NB4 (cell line): Measurements from ENCODE around the gene GPATCH4.

ENCODE experiments used
- DNase-seq: peaks from one replicate; pipeline ENCODE4 v3.0.0; 2010; ENCODE audit warnings: low read depth
- H3K4me3 ChIP-seq: one replicate; pipeline ENCODE4 v1.5.1; 2011; ENCODE audit warnings: mild to moderate bottlenecking, low read depth, low read length, moderate library complexity
- MYC ChIP-seq: IDR thresholded peaks from 2 replicates; pipeline ENCODE4 v1.6.1; 2011; ENCODE audit warnings: low read depth, low read length
- POLR2A ChIP-seq: IDR thresholded peaks from 2 replicates; pipeline ENCODE4 v1.6.1; 2011; ENCODE audit warnings: mild to moderate bottlenecking; ENCODE audit not compliant: insufficient read length; ENCODE audit errors: extremely low read depth
- TF ChIP-seq, protein P1 (sequence below): IDR thresholded peaks from 2 replicates; pipeline ENCODE4 v1.6.1; 2011; ENCODE audit warnings: low read depth, low read length
- TF ChIP-seq, protein P2 (sequence below): IDR thresholded peaks from one replicate; pipeline ENCODE4 v1.5.1; 2012; ENCODE audit warnings: low read depth, low read length

Gene GPATCH4

DNA sequence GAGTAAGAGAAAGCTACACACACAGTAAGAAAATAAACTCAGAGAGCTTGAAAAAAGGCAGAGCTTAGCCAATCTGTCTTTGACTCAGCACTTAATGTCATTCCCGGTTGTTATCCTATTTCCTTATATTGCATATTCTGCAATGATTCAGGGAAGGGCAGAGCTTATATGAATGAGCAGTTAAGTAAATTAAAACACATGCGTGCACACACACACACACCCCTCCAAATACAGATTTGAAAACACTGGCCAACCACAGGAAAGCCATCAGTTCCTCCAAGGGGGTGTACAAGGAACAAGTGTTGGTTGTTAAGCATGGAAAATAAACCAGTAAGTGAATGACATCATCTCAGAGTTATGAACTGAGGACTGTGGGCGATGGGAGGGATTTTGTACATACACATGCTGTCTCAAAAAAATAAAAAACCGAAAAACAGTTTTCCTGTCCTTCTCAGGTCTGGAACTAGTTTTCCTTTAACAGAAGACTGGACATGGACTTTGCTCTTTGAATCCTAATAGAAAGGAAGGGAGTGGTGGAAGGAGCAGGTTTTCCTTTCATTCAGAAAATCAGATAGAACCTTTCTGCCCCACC, 29.9 kb downstream of the GPATCH4 start:
- peak; percentile 41 for DNase-seq
- H3K4me3 ChIP-seq = peak overlapping the region; percentile 73
- TF ChIP-seq MYC (no peak), POLR2A (no peak)
- TF ChIP-seq, protein P1, sequence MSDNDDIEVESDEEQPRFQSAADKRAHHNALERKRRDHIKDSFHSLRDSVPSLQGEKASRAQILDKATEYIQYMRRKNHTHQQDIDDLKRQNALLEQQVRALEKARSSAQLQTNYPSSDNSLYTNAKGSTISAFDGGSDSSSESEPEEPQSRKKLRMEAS = no peak
- TF ChIP-seq, protein P2, sequence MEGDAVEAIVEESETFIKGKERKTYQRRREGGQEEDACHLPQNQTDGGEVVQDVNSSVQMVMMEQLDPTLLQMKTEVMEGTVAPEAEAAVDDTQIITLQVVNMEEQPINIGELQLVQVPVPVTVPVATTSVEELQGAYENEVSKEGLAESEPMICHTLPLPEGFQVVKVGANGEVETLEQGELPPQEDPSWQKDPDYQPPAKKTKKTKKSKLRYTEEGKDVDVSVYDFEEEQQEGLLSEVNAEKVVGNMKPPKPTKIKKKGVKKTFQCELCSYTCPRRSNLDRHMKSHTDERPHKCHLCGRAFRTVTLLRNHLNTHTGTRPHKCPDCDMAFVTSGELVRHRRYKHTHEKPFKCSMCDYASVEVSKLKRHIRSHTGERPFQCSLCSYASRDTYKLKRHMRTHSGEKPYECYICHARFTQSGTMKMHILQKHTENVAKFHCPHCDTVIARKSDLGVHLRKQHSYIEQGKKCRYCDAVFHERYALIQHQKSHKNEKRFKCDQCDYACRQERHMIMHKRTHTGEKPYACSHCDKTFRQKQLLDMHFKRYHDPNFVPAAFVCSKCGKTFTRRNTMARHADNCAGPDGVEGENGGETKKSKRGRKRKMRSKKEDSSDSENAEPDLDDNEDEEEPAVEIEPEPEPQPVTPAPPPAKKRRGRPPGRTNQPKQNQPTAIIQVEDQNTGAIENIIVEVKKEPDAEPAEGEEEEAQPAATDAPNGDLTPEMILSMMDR = no peak

DNA sequence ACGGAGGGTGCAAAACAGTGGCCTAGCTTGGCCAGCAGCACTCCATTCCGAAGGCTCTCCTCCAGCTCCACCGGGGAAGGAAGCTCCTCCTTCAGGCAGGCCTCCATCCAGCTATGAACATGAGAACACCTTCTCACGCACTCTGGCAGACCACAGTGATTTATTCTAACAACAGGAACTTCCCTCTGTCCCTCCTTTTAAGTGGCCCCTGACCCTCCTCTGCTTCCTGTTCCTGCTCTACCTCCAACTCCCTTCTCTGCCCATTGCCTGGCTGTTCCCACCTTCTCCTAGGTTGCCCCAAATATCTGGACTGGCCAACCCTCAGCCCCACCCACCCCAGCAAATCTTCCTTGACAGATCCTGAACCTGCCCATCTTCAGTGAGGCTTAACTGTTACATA, 34.8 kb downstream of the GPATCH4 start:
- TF ChIP-seq, protein P1 = no peak
- TF ChIP-seq POLR2A = no peak
- TF ChIP-seq MYC = no peak
- TF ChIP-seq, protein P2 = no peak
- no peak for DNase-seq
- H3K4me3 ChIP-seq = no peak overlapping the region

DNA sequence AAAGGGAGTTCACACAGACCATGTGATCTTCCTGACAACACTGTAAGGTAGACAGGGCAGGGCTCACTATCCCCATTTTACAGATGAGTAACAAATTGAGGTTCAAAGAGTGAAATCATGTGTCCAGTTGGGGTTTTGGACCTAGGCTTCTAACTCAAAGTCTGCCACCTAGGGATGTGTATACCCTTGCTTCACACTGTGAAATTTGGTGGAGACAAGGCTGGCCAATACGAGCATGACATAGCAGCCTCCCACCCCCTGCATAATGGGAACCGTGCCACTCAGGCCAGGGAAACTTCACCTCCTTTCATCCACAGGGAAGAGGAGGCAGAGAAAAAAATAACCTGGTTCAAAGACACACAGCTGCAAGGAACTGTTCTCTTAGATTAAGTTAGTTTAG, 35.8 kb downstream of the GPATCH4 start:
- H3K4me3 ChIP-seq = no peak overlapping the region
- DNase-seq = no peak
- TF ChIP-seq POLR2A = no peak
- no peak for TF ChIP-seq MYC
- TF ChIP-seq, protein P1 = no peak
- TF ChIP-seq, protein P2 = no peak

DNA sequence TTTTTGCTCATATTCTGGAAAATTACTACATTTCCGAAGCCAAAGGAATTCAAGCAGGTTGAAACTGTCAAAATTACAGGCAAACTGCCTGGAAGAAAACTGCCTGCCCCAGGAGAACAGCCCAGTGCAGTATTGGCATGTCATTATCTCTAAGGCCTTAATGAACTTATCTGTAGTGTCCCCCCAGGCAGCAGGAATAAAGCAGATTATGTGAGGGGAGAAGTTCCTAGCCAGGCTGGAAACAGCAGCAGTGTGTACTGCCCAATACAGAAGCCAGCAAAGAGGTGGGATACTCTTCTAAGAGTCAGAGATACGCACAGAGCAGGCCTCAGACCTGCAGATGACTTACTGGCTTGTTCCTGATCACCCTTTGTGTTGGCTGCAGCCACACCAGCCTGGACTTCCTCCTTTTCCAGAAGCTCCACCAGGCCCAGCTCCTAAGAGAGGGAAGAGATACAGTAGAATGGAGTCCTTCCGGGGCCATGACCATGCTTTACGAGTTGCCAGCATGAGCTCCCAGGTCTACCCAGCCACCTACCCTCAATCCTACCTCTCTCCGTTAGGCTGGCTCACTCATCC, 40.6 kb downstream of the GPATCH4 start:
- H3K4me3 ChIP-seq = no peak overlapping the region
- TF ChIP-seq, protein P2 = no peak
- TF ChIP-seq, protein P1 = no peak
- no peak for TF ChIP-seq MYC
- TF ChIP-seq POLR2A = no peak
- DNase-seq = no peak

DNA sequence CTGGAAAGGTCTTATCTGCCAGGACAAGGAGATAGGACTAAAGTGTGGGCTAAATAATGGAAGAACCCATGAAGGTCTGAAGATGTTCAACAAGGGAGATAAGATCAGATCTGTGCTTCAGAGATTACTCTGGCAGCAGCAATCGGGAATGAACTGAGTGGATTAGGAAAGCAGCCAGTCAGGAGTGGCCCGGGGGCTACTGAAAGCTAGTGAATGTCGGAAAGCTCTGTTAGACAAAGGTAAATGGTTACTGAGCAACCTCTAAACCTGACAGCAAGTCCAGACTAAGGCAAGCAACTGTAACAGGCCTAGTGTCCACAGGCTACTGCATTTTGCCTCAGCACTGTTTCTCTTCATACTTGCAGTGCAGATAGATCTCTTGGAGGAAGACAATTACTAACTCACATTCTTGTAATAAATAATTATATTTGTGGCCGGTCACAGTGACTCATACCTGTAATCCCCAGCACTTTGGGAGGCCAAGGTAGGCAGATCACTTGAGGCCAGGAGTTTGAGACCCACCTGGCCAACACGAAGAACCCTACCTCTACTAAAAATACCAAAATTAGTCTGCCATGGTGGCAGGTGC, 41.4 kb downstream of the GPATCH4 start:
- no peak overlapping the region for H3K4me3 ChIP-seq
- DNase-seq = no peak
- TF ChIP-seq, protein P2 = no peak
- TF ChIP-seq, protein P1 = no peak
- TF ChIP-seq POLR2A (no peak), MYC (no peak)
